HG02678 (cell line): ENCODE data around the gene C1QTNF4.
A peak's percentile ranks its signal among the peaks of the same experiment; 100 is the strongest.
"Not testable (repeated sequence)": the region's sequence is repeated elsewhere in the genome, so short reads cannot be mapped to it uniquely, and the experiment has no call there.

Experiments
- ATAC-seq: cut with Tn5 transposase; IDR thresholded peaks from one replicate; pipeline ENCODE4 v1.9.1; 2021; ENCODE audit warnings: mild to moderate bottlenecking, moderate library complexity; ENCODE audit not compliant: unreplicated experiment

The C1QTNF4 gene

GRCh38 chr11:47569646-47570045 is 24.6 kb downstream of the C1QTNF4 start:
- ATAC-seq = no peak

- ATAC-seq = no peak
Observed at GRCh38 chr11:47566149-47566698, 28.0 kb downstream of the C1QTNF4 start.

- ATAC-seq = peak; percentile 91
Observed at GRCh38 chr11:47565340-47566148, 28.7 kb downstream of the C1QTNF4 start, which contains the start of gene PTPMT1. TSS of gene PTPMT1 (plus strand) at chr11:47565599. CDS start at chr11:47565623, 24 bp downstream.

GRCh38 chr11:47564933-47565339 is 29.3 kb downstream of the C1QTNF4 start:
- ATAC-seq = peak; percentile 11

GRCh38 chr11:47564366-47564765 is 29.8 kb downstream of the C1QTNF4 start:
- not testable (repeated sequence) for ATAC-seq

- not testable (repeated sequence) for ATAC-seq
Observed at GRCh38 chr11:47562393-47562792, 31.8 kb downstream of the C1QTNF4 start.

GRCh38 chr11:47560426-47560825 is 33.8 kb downstream of the C1QTNF4 start:
- no peak for ATAC-seq

- no peak for ATAC-seq
Observed at GRCh38 chr11:47558695-47559094, 35.5 kb downstream of the C1QTNF4 start.

GRCh38 chr11:47557004-47557403 is 37.2 kb downstream of the C1QTNF4 start:
- not testable (repeated sequence) for ATAC-seq

- ATAC-seq = peak; percentile 26
Observed at GRCh38 chr11:47553406-47553743, 40.8 kb downstream of the C1QTNF4 start.

GRCh38 chr11:47552566-47553405 is 41.4 kb downstream of the C1QTNF4 start, which contains the start of gene CELF1:
TSS of gene CELF1 (minus strand) at chr11:47553132. CDS start at chr11:47499523, 53,609 bp downstream.
- ATAC-seq = peak; percentile 92

GRCh38 chr11:47552056-47552565 is 42.1 kb downstream of the C1QTNF4 start:
- peak; percentile 2 for ATAC-seq

- no peak for ATAC-seq
Observed at GRCh38 chr11:47551086-47551485, 43.1 kb downstream of the C1QTNF4 start.

GRCh38 chr11:47550288-47551047 is 43.7 kb downstream of the C1QTNF4 start:
- ATAC-seq = no peak

- ATAC-seq = not testable (repeated sequence)
Observed at GRCh38 chr11:47546274-47546673, 47.9 kb downstream of the C1QTNF4 start.

GRCh38 chr11:47545298-47545697 is 48.9 kb downstream of the C1QTNF4 start:
- ATAC-seq = no peak

GRCh38 chr11:47541070-47541469 is 53.1 kb downstream of the C1QTNF4 start:
- ATAC-seq = no peak

- no peak for ATAC-seq
Observed at GRCh38 chr11:47539681-47540039, 54.6 kb downstream of the C1QTNF4 start.
